AG04450 (cell line): ENCODE results near the gene NCSTN. TPM values are rescaled to one million over a fixed set of nuclear protein-coding genes. Genes with fewer than 3 reads are reported as not detected.

Experiments used
- CTCF ChIA-PET: fragments of 300-600, 350-600 bp; formaldehyde crosslinking; extraction: SDS; loops from one replicate; lab custom pipeline; 2022; ENCODE audit warnings: antibody characterized with exemption, inconsistent platforms; lab: Charles Lee
- POLR2A ChIA-PET: fragments of 350-600 bp; formaldehyde crosslinking; extraction: SDS; loops from one replicate; lab custom pipeline; 2021; ENCODE audit warnings: antibody characterized with exemption, inconsistent platforms; lab: Yijun Ruan, JAX
- DNase-seq: peaks from one replicate; pipeline ENCODE4 v3.0.0-alpha.2; 2011; ENCODE audit warnings: low read depth, low spot score
- H3K27ac ChIP-seq: one replicate; pipeline ENCODE4 v1.5.1; 2012; ENCODE audit warnings: low read depth, low read length, control low read depth
- H3K27me3 ChIP-seq: one replicate; pipeline ENCODE4 v1.6.0; 2012; ENCODE audit warnings: low read length; ENCODE audit not compliant: control insufficient read depth, insufficient read depth
- H3K4me3 ChIP-seq: 2 replicates; pipeline ENCODE4 v1.5.1; 2011; ENCODE audit warnings: mild to moderate bottlenecking, low read depth, low read length, control low read depth
- H3K9me3 ChIP-seq: 2 replicates; pipeline ENCODE4 v1.5.1; 2012; ENCODE audit warnings: low read length; ENCODE audit not compliant: control insufficient read depth, insufficient read depth
- polyA plus RNA-seq: library from polyadenylated mRNA; depleted of rRNA; stranded (reverse); fragments of >200 nt; gene quantifications from 2 replicates; pipeline ENCODE4 v1.2.3, GENCODE V29; 2011
- TF ChIP-seq, protein P1 (sequence below): IDR thresholded peaks from 2 replicates; pipeline ENCODE4 v1.5.1; 2011; ENCODE audit warnings: low read depth, low read length, control low read depth, inconsistent platforms

NCSTN gene
- polyA plus RNA-seq, 1 experiment, result 189 TPM

DNA sequence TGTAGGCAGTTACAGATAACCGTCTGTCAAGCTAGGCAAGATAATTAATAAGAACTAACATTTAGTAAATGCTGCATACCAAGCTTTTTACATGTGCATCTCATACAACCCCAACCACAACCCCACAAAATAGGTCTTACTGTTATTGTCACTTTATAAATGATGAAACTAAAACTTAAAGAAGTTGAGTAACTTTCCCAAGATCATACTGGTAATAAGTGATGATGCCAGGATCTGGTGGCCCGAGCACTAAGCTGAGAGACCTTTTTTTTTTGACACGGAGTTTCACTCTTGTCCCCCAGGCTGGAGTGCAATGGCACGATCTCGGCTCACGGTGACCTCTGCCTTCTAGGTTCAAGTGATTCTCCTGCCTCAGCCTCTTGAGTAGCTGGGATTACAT is 1.8 kb downstream of the NCSTN start:
- Histone ChIP-seq H3K27me3 (no peaks in the 10 kb centered on the region), H3K4me3 (no peak overlapping the region), H3K27ac (no peak overlapping the region), H3K9me3 (no peaks in the 10 kb centered on the region)
- TF ChIP-seq, protein P1, sequence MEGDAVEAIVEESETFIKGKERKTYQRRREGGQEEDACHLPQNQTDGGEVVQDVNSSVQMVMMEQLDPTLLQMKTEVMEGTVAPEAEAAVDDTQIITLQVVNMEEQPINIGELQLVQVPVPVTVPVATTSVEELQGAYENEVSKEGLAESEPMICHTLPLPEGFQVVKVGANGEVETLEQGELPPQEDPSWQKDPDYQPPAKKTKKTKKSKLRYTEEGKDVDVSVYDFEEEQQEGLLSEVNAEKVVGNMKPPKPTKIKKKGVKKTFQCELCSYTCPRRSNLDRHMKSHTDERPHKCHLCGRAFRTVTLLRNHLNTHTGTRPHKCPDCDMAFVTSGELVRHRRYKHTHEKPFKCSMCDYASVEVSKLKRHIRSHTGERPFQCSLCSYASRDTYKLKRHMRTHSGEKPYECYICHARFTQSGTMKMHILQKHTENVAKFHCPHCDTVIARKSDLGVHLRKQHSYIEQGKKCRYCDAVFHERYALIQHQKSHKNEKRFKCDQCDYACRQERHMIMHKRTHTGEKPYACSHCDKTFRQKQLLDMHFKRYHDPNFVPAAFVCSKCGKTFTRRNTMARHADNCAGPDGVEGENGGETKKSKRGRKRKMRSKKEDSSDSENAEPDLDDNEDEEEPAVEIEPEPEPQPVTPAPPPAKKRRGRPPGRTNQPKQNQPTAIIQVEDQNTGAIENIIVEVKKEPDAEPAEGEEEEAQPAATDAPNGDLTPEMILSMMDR, result no peak
- ChIA-PET POLR2A (no interaction called here), CTCF (interaction anchor here (0.5 to 4.0 kb wide), 2 partner anchors 9 to 27 kb away, joined by 5 to 23 read pairs; no protein-coding TSS in a partner anchor)
- DNase-seq, result no peak

DNA sequence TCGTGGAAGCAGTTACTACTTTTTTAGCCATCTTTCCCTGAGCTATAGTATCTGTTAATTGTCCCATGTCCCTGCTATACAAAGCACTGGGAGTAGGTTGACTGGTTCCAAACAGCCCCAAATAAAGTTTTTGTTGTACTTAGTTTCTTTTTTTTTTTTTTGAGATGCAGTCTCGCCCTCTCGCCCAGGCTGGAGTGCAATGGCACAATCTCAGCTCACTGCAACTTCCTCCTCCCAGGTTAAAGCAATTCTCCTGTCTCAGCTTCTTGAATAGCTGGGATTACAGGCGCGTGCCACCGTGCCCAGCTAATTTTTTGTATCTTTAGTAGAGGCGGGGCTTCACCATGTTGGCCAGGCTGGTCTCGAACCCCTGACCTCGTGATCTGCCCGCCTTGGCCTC is 3.3 kb downstream of the NCSTN start:
- no peaks in the 10 kb centered on the region for H3K9me3 ChIP-seq
- H3K4me3 ChIP-seq, result no peak overlapping the region
- no peak overlapping the region for H3K27ac ChIP-seq
- CTCF ChIA-PET, result interaction anchor here (0.6 to 4.0 kb wide), 5 partner anchors 8 to 1525 kb away, joined by 3 to 23 read pairs (median 3); no protein-coding TSS in a partner anchor
- POLR2A ChIA-PET, result interaction anchor here (0.7 kb wide), 1 partner anchor 128 kb away, joined by 5 read pairs; no protein-coding TSS in a partner anchor
- no peak for DNase-seq
- H3K27me3 ChIP-seq, result no peaks in the 10 kb centered on the region
- TF ChIP-seq, protein P1, result no peak

DNA sequence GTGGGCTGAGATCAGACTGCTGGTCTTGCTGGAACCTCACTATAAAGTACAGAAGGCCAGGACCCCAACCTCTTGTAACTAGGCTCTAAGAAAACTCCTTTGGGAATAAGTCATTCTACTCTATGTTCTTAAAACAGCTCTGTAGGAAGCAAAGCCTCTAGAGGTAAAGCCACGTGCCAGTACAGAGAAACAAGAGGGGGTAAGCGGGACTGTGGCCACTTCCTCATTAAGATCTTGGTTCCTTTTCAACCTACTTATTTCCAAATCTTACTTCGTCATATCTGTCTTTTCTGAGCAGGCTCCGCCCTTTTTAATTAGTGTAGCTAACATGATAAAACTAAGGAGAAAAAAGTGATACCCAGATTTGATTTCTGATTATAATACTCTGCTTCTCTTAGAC is 3.8 kb downstream of the NCSTN start:
- H3K27me3 ChIP-seq, result no peaks in the 10 kb centered on the region
- H3K4me3 ChIP-seq, result no peak overlapping the region
- TF ChIP-seq, protein P1, result no peak
- no peaks in the 10 kb centered on the region for H3K9me3 ChIP-seq
- H3K27ac ChIP-seq, result no peak overlapping the region
- DNase-seq, result no peak
- POLR2A ChIA-PET, result no interaction called here
- CTCF ChIA-PET, result interaction anchor here (0.6 to 4.0 kb wide), 5 partner anchors 7 to 1524 kb away, joined by 3 to 23 read pairs (median 3); no protein-coding TSS in a partner anchor

DNA sequence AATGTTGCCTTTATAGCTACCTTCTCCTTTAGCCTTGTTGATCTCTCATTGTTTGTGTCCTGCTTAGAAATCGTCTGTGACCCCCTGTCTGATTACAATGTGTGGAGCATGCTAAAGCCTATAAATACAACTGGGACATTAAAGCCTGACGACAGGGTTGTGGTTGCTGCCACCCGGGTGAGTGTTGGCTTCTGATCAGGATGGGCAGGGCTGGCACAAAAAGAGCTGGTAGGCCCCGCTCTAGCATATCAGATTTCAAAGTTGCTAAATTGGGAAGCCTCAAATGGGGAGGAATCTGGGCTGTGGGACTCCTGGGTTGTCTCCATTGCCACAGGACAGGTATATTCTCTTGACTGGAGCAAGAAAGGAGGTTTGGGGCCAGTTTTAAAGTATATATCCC is 8.4 kb downstream of the NCSTN start:
- H3K27ac ChIP-seq, result no peak overlapping the region
- H3K4me3 ChIP-seq, result no peak overlapping the region
- DNase-seq, result no peak
- ChIA-PET CTCF (interaction anchor here (0.9 to 7.3 kb wide), 5 partner anchors 26 to 265 kb away, joined by 3 to 74 read pairs (median 4); partner anchors contain the start of gene PEX19), POLR2A (no interaction called here)
- H3K9me3 ChIP-seq, result no peaks in the 10 kb centered on the region
- no peaks in the 10 kb centered on the region for H3K27me3 ChIP-seq
- TF ChIP-seq, protein P1, result no peak

DNA sequence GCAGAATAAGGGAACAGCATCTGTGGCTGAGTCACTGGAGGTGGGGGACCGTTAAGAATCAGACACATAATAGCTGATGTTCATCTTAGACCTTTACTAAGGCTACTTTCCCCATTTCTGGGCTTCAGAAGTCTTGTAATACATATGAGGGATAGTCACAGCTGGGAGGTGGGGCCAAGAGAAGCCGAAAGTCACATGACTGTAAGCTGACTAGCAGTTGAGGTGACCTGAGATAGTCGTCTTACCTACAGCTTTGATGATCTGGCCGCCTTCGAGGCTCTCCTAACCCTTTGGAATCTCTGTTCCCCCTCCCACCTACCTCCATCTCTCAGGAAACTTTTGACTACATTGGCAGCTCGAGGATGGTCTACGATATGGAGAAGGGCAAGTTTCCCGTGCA is 9.4 kb downstream of the NCSTN start:
- DNase-seq, result no peak
- Histone ChIP-seq H3K27ac (no peak overlapping the region), H3K27me3 (no peaks in the 10 kb centered on the region), H3K4me3 (no peak overlapping the region), H3K9me3 (no peaks in the 10 kb centered on the region)
- POLR2A ChIA-PET, result no interaction called here
- TF ChIP-seq, protein P1, result no peak
- CTCF ChIA-PET, result interaction anchor here (1.1 to 7.3 kb wide), 7 partner anchors 8 to 274 kb away, joined by 3 to 74 read pairs (median 4); partner anchors contain the start of genes COPA and NCSTN
